Fibroblast of peridontal ligament (primary cell): ENCODE measurements around the gene SHC3.
A peak's percentile ranks its signal among the peaks of the same experiment; 100 is the strongest.

Source experiments
- DNase-seq: peaks from one replicate; pipeline ENCODE4 v3.0.0-alpha.2; 2010; ENCODE audit errors: extremely low read depth

The SHC3 gene

GRCh38 chr9:89022001-89022759 is 156.4 kb downstream of the SHC3 start:
- peak; percentile 56 for DNase-seq

GRCh38 chr9:89021154-89021803 is 157.3 kb downstream of the SHC3 start:
- peak; percentile 88 for DNase-seq

- DNase-seq, result no peak
Observed at GRCh38 chr9:89020754-89021153, 157.9 kb downstream of the SHC3 start.

GRCh38 chr9:89015336-89015735 is 163.3 kb downstream of the SHC3 start:
- peak; percentile 24 for DNase-seq

GRCh38 chr9:89014153-89014552 is 164.5 kb downstream of the SHC3 start:
- no peak for DNase-seq

- no peak for DNase-seq
Observed at GRCh38 chr9:89013660-89014059, 165.0 kb downstream of the SHC3 start.

- DNase-seq, result no peak
Observed at GRCh38 chr9:89012294-89013042, 166.2 kb downstream of the SHC3 start.

- no peak for DNase-seq
Observed at GRCh38 chr9:89011683-89012082, 166.9 kb downstream of the SHC3 start.

GRCh38 chr9:89010526-89011111 is 168.0 kb downstream of the SHC3 start:
- no peak for DNase-seq

GRCh38 chr9:89010056-89010455 is 168.6 kb downstream of the SHC3 start:
- no peak for DNase-seq

- DNase-seq, result no peak
Observed at GRCh38 chr9:89009546-89009840, 169.1 kb downstream of the SHC3 start.

GRCh38 chr9:89008744-89009545 is 169.7 kb downstream of the SHC3 start:
- no peak for DNase-seq

GRCh38 chr9:89008055-89008743 is 170.4 kb downstream of the SHC3 start:
- no peak for DNase-seq

GRCh38 chr9:89006996-89007967 is 171.3 kb downstream of the SHC3 start:
- no peak for DNase-seq

GRCh38 chr9:89006267-89006666 is 172.4 kb downstream of the SHC3 start:
- peak; percentile 24 for DNase-seq

GRCh38 chr9:89005323-89005722 is 173.3 kb downstream of the SHC3 start:
- DNase-seq, result no peak

GRCh38 chr9:89002987-89003386 is 175.6 kb downstream of the SHC3 start:
- DNase-seq, result no peak

GRCh38 chr9:89001917-89002540 is 176.6 kb downstream of the SHC3 start:
- no peak for DNase-seq
